Ishikawa (cell line): ENCODE data around the gene C1QL3.

ENCODE experiments used
- CEBPB ChIP-seq: IDR thresholded peaks from 2 replicates; pipeline ENCODE4 v1.6.1; 2012
- CREB1 ChIP-seq: IDR thresholded peaks from 2 replicates; pipeline ENCODE4 v1.6.1; 2012; ENCODE audit warnings: low read depth
- EGR1 ChIP-seq: IDR thresholded peaks from 2 replicates; pipeline ENCODE4 v1.6.1; 2012
- EP300 ChIP-seq: IDR thresholded peaks from 2 replicates; pipeline ENCODE4 v1.6.1; 2012; ENCODE audit warnings: borderline replicate concordance
- FOXM1 ChIP-seq: IDR thresholded peaks from 2 replicates; pipeline ENCODE4 v1.6.1; 2012; ENCODE audit warnings: low read depth, borderline replicate concordance
- MAX ChIP-seq: IDR thresholded peaks from 2 replicates; pipeline ENCODE4 v1.6.1; 2012
- NFIC ChIP-seq: IDR thresholded peaks from 2 replicates; pipeline ENCODE4 v1.6.1; 2012
- RAD21 ChIP-seq: IDR thresholded peaks from 2 replicates; pipeline ENCODE4 v1.6.1; 2012; ENCODE audit warnings: low read depth
- TAF1 ChIP-seq: IDR thresholded peaks from 2 replicates; pipeline ENCODE4 v1.6.1; 2012; ENCODE audit warnings: low read depth, mild to moderate bottlenecking
- TCF12 ChIP-seq: IDR thresholded peaks from 2 replicates; pipeline ENCODE4 v1.6.1; 2012; ENCODE audit warnings: low read depth
- TEAD4 ChIP-seq: IDR thresholded peaks from 2 replicates; pipeline ENCODE4 v1.6.1; 2012
- YY1 ChIP-seq: IDR thresholded peaks from 2 replicates; pipeline ENCODE4 v1.6.1; 2012; ENCODE audit warnings: low read depth
- ZBTB7A ChIP-seq: IDR thresholded peaks from 2 replicates; pipeline ENCODE4 v1.6.1; 2012; ENCODE audit warnings: low read depth
- TF ChIP-seq, protein P1 (sequence below): IDR thresholded peaks from 2 replicates; pipeline ENCODE4 v1.6.1; 2012; ENCODE audit warnings: low read depth, mild to moderate bottlenecking
- TF ChIP-seq, protein P2 (sequence below): IDR thresholded peaks from 2 replicates; pipeline ENCODE4 v1.6.1; 2012

Gene C1QL3

DNA sequence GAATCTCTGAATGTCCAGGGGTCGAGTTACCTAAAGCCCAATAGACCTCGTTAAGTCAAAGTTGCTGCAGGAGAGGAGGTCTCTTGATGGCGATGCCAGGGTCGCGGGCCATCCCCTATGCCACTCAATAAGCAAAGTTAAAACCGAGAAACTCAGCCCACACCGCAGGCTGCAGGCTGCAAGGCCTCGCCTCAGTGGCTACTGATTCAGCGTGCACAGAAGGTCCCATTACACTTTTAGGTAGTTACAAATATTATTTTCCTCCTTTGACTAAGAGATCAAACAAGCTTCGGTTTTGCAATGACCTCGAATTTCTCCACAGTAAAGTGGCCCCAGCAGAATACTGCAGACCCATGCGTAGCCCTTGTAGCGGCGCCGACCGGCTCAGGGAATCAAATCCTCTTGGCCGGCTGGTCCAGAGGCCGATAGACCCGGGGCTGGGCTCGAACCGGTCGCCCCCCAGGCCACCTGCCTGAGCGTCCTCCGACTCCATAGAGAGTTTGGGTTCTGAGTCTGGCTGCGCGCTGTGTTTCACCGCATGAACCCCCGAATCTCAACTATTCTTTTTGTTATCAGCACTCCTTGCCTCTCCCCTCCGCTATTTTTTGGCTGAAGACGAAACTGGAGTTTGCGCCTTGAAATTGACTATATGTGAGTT is 2.3 kb downstream of the C1QL3 start:
- TF ChIP-seq EGR1 (no peak), CEBPB (no peak), MAX (no peak), NFIC (no peak), CREB1 (no peak), RAD21 (no peak), FOXM1 (no peak), YY1 (no peak)
- TF ChIP-seq, protein P1, sequence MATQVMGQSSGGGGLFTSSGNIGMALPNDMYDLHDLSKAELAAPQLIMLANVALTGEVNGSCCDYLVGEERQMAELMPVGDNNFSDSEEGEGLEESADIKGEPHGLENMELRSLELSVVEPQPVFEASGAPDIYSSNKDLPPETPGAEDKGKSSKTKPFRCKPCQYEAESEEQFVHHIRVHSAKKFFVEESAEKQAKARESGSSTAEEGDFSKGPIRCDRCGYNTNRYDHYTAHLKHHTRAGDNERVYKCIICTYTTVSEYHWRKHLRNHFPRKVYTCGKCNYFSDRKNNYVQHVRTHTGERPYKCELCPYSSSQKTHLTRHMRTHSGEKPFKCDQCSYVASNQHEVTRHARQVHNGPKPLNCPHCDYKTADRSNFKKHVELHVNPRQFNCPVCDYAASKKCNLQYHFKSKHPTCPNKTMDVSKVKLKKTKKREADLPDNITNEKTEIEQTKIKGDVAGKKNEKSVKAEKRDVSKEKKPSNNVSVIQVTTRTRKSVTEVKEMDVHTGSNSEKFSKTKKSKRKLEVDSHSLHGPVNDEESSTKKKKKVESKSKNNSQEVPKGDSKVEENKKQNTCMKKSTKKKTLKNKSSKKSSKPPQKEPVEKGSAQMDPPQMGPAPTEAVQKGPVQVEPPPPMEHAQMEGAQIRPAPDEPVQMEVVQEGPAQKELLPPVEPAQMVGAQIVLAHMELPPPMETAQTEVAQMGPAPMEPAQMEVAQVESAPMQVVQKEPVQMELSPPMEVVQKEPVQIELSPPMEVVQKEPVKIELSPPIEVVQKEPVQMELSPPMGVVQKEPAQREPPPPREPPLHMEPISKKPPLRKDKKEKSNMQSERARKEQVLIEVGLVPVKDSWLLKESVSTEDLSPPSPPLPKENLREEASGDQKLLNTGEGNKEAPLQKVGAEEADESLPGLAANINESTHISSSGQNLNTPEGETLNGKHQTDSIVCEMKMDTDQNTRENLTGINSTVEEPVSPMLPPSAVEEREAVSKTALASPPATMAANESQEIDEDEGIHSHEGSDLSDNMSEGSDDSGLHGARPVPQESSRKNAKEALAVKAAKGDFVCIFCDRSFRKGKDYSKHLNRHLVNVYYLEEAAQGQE, result no peak

- TF ChIP-seq TCF12 (no peak), FOXM1 (no peak), MAX (no peak), NFIC (no peak), CEBPB (no peak), RAD21 (no peak), TAF1 (no peak), CREB1 (no peak), TEAD4 (no peak), EGR1 (no peak), ZBTB7A (no peak), EP300 (no peak), YY1 (no peak)
- TF ChIP-seq, protein P1, result no peak
- TF ChIP-seq, protein P2, sequence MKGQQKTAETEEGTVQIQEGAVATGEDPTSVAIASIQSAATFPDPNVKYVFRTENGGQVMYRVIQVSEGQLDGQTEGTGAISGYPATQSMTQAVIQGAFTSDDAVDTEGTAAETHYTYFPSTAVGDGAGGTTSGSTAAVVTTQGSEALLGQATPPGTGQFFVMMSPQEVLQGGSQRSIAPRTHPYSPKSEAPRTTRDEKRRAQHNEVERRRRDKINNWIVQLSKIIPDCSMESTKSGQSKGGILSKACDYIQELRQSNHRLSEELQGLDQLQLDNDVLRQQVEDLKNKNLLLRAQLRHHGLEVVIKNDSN, result no peak
These were observed 2.9 kb downstream of the C1QL3 start for GRCh38 chr10:16518822-16519221.

GRCh38 chr10:16510843-16511242 is 10.8 kb downstream of the C1QL3 start:
- TF ChIP-seq RAD21, result no peak
- no peak for TF ChIP-seq CREB1
- no peak for TF ChIP-seq CEBPB
- TF ChIP-seq EP300, result no peak
- TF ChIP-seq ZBTB7A, result no peak
- TF ChIP-seq, protein P2, result no peak
- no peak for TF ChIP-seq NFIC
- TF ChIP-seq MAX, result no peak
- TF ChIP-seq YY1, result no peak
- no peak for TF ChIP-seq TEAD4
- no peak for TF ChIP-seq EGR1
- no peak for TF ChIP-seq TAF1
- no peak for TF ChIP-seq TCF12
- TF ChIP-seq, protein P1, result no peak
- no peak for TF ChIP-seq FOXM1

DNA sequence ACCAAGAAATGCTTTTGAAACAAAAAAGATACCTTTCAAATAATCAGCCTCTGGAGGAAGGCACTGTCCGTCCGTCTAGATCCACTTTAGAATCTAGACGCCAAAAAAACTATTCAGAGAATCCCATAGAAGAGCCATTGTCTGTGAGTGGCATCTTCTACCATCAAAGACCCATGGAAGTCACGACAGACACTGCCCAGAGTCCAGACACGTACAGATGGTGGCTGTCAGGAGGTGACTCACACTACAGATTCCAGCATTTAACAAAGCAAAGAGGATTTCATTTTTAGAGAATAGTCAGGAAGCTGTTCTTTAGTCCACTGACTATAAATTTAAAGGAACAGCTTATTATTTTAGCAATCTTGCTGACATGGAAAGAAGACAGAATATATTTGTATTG is 11.7 kb downstream of the C1QL3 start:
- TF ChIP-seq EP300, result no peak
- TF ChIP-seq, protein P1, result no peak
